Kidney glomerular epithelial cell (primary cell): ENCODE results near the gene L3MBTL4.
"Not testable (repeated sequence)": the region's sequence is repeated elsewhere in the genome, so short reads cannot be mapped to it uniquely, and the experiment has no call there.

Source experiments
- DNase-seq: peaks from one replicate; lab custom pipeline; 2025; lab: John Stamatoyannopoulos, UW

Gene L3MBTL4

GRCh38 chr18:6310714-6311113, 104.0 kb downstream of the L3MBTL4 start:
- DNase-seq = no peak

- DNase-seq = no peak
Observed at GRCh38 chr18:6297875-6298274, 116.8 kb downstream of the L3MBTL4 start.

- no peak for DNase-seq
Observed at GRCh38 chr18:6294148-6294784, 120.4 kb downstream of the L3MBTL4 start.

GRCh38 chr18:6289843-6290242, 124.9 kb downstream of the L3MBTL4 start:
- no peak for DNase-seq

GRCh38 chr18:6286585-6286984, 128.1 kb downstream of the L3MBTL4 start:
- no peak for DNase-seq

- DNase-seq = no peak
Observed at GRCh38 chr18:6284761-6285160, 129.9 kb downstream of the L3MBTL4 start.

- DNase-seq = no peak
Observed at GRCh38 chr18:6284300-6284699, 130.4 kb downstream of the L3MBTL4 start.

GRCh38 chr18:6281874-6282273, 132.8 kb downstream of the L3MBTL4 start:
- no peak for DNase-seq

GRCh38 chr18:6280211-6280743, 134.4 kb downstream of the L3MBTL4 start:
- DNase-seq = no peak

GRCh38 chr18:6279308-6279707, 135.4 kb downstream of the L3MBTL4 start:
- DNase-seq = no peak

GRCh38 chr18:6273423-6273822, 141.3 kb downstream of the L3MBTL4 start:
- DNase-seq = no peak

GRCh38 chr18:6272144-6272543, 142.6 kb downstream of the L3MBTL4 start:
- not testable (repeated sequence) for DNase-seq

GRCh38 chr18:6271585-6271984, 143.1 kb downstream of the L3MBTL4 start:
- DNase-seq = no peak

GRCh38 chr18:6270771-6271216, 143.9 kb downstream of the L3MBTL4 start:
- no peak for DNase-seq

GRCh38 chr18:6269660-6270332, 144.9 kb downstream of the L3MBTL4 start:
- no peak for DNase-seq

- no peak for DNase-seq
Observed at GRCh38 chr18:6266212-6266611, 148.5 kb downstream of the L3MBTL4 start.

- no peak for DNase-seq
Observed at GRCh38 chr18:6261938-6262337, 152.8 kb downstream of the L3MBTL4 start.

GRCh38 chr18:6259324-6259723, 155.4 kb downstream of the L3MBTL4 start:
- DNase-seq = not testable (repeated sequence)

GRCh38 chr18:6257950-6258349, 156.8 kb downstream of the L3MBTL4 start:
- no peak for DNase-seq

GRCh38 chr18:6256521-6256920, 158.2 kb downstream of the L3MBTL4 start:
- no peak for DNase-seq

- no peak for DNase-seq
Observed at GRCh38 chr18:6255886-6256285, 158.8 kb downstream of the L3MBTL4 start.

GRCh38 chr18:6255116-6255705, 159.5 kb downstream of the L3MBTL4 start:
- no peak for DNase-seq

GRCh38 chr18:6254456-6254855, 160.3 kb downstream of the L3MBTL4 start:
- no peak for DNase-seq
